Left ventricle myocardium inferior (tissue), 1 donor: ENCODE data around the gene ASB7. TPM values are rescaled to one million over a fixed set of nuclear protein-coding genes. Genes with fewer than 3 reads are reported as not detected.

ENCODE experiments used
- DNase-seq: peaks from one replicate; pipeline ENCODE4 v3.0.0-alpha.2; 2020
- H3K27ac ChIP-seq: fragments of 200-600 bp; replicated peaks from 2 replicates; pipeline ENCODE4 v1.8.0; 2021
- H3K27me3 ChIP-seq: fragments of 200-600 bp; 2 replicates; pipeline ENCODE4 v1.8.0; 2021; ENCODE audit warnings: low read depth
- H3K36me3 ChIP-seq: fragments of 200-600 bp; 2 replicates; pipeline ENCODE4 v1.8.0; 2021
- H3K4me1 ChIP-seq: fragments of 200-600 bp; 2 replicates; pipeline ENCODE4 v1.8.0; 2021
- H3K4me3 ChIP-seq: fragments of 200-600 bp; 2 replicates; pipeline ENCODE4 v1.8.0; 2021; ENCODE audit warnings: mild to moderate bottlenecking, moderate library complexity
- H3K9me3 ChIP-seq: fragments of 200-600 bp; replicated peaks from 2 replicates; pipeline ENCODE4 v1.8.0; 2021
- intact Hi-C: fragments of 100-400 bp; cut with micrococcal nuclease; formaldehyde crosslinking; loops from one replicate; pipeline ENCODE4 v1.11.0; 2022
- total RNA-seq: library from RNA; stranded (reverse); fragmentation: NEBNext Ultra II Directional; extraction: Animal tissue kit (Norgen Biotek cat#: 25700); gene quantifications from one replicate; pipeline ENCODE4 v1.2.1, GENCODE V29; 2021
- TF ChIP-seq, protein P1 (sequence below): fragments of 200-600 bp; IDR thresholded peaks from 2 replicates; pipeline ENCODE4 v1.8.0; 2021; ENCODE audit warnings: antibody characterized with exemption, mild to moderate bottlenecking, borderline replicate concordance
- donor health status: DM: no; HTN: yes; CAD: no; lungs with severe emphysema.

The ASB7 gene
- total RNA-seq, 1 donor from 2014 or later = 4.6 TPM

DNA sequence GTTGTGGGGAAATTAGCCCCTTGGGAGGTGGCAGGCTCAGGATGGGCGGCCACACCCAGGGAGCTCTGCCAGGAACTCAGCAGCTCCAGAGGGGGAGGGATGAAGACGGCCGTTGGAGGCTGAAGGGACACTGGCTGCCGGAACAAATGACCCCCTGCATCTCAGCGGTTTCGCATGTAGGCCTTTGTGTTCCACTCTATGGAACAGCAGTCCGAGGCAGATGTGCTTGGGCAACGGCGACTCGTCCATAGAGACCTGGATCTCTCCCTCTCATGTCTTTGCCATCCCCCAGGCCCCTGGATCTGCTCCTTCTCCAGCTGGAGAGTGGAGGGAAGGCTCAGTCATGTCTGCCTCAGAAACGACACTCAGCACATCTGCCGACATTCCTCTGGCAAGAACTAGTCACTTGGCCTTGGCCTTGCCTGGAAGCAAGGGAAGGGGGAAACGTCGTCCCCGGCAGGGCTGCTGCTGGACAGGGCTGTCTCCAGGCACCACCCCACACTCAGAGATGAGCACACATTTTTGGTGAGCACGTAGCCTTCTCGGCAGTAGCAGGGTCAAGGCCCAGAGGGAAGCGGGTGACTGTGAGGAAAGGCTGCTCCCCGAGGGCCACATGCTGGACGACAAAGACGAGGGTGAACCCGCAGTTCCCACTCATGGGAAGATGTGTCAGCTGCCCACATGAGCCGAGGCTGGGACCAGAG is 83.8 kb downstream of the ASB7 start:
- Histone ChIP-seq H3K4me3 (no peak overlapping the region), H3K36me3 (no peaks in the 10 kb centered on the region), H3K27ac (peak overlapping the region; percentile 51), H3K9me3 (no peaks in the 10 kb centered on the region), H3K4me1 (no peaks in the 10 kb centered on the region), H3K27me3 (peaks cover 39% of the 10 kb centered on the region)
- peak; percentile 46 for DNase-seq
- TF ChIP-seq, protein P1, sequence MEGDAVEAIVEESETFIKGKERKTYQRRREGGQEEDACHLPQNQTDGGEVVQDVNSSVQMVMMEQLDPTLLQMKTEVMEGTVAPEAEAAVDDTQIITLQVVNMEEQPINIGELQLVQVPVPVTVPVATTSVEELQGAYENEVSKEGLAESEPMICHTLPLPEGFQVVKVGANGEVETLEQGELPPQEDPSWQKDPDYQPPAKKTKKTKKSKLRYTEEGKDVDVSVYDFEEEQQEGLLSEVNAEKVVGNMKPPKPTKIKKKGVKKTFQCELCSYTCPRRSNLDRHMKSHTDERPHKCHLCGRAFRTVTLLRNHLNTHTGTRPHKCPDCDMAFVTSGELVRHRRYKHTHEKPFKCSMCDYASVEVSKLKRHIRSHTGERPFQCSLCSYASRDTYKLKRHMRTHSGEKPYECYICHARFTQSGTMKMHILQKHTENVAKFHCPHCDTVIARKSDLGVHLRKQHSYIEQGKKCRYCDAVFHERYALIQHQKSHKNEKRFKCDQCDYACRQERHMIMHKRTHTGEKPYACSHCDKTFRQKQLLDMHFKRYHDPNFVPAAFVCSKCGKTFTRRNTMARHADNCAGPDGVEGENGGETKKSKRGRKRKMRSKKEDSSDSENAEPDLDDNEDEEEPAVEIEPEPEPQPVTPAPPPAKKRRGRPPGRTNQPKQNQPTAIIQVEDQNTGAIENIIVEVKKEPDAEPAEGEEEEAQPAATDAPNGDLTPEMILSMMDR = no peak
- intact Hi-C loops = no loop called here

DNA sequence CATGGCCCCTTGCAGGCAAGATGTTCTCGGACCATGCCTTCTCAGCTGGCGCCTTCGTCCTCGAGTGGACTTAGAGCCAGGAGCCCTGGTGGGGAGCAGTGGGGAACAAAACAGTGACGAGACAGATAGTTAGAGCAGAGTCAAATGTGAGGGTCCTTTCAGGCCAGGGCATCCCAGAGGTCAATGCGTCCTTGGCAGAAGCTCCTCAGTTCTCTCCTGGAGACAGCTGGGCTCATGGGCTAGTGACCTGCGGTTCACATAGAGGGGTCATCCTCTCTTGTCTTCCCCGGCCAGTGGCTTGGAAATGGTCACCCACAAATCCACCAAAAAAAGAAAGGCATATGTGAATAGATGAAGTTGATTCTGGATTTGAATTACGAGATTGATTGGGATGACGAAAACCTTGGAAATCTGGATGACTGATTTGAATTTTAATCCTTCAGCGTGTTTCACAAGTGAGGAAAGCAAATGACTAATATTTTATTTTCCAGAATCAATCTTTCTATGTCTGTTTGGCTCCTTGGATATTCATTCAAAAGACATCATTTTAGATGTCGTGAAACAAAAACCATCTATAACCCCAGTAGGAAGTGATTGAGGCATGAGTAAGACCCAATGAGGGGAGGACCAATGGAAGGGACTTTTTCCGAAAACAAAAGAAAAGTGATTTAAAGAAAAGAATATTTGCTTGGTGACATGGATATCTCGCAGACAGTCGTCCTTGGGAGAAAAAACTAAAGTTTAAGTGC is 84.5 kb downstream of the ASB7 start:
- peak overlapping the region; percentile 51 for H3K27ac ChIP-seq
- H3K27me3 ChIP-seq = peaks cover 39% of the 10 kb centered on the region
- TF ChIP-seq, protein P1 = no peak
- DNase-seq = no peak
- no peak overlapping the region for H3K4me3 ChIP-seq
- intact Hi-C loops = no loop called here
- no peaks in the 10 kb centered on the region for H3K4me1 ChIP-seq
- no peaks in the 10 kb centered on the region for H3K36me3 ChIP-seq
- H3K9me3 ChIP-seq = no peaks in the 10 kb centered on the region

DNA sequence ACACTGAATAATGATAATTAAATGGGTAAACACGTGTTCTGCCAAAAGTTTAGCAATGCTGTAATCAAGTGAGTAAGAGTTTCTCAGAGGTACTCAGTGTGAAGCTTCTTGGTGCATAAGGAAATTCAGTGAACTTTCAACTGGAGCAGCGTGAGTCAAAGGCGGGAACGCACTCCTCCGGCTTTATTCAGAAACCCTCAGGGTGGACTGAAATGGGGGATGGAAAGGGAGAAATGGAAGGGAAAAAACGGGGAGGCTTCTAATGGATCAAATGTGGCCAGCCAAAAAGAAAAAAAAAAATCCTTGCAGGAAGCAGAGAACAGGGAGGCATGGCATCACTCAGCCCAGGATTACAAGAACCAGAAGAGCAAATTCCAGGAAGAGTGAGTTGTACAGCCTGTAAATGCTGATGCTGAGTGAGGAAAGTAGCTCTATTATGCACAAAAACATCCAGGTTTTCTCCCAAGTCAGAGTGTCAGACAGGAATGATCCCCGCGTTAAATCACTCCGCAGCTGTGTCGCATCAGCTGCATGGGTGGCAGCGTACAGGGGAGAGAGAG is 85.3 kb downstream of the ASB7 start:
- intact Hi-C loops = no loop called here
- no peaks in the 10 kb centered on the region for H3K9me3 ChIP-seq
- H3K27ac ChIP-seq = peak overlapping the region; percentile 51
- H3K4me1 ChIP-seq = no peaks in the 10 kb centered on the region
- TF ChIP-seq, protein P1 = no peak
- H3K36me3 ChIP-seq = no peaks in the 10 kb centered on the region
- H3K4me3 ChIP-seq = no peak overlapping the region
- DNase-seq = no peak
- H3K27me3 ChIP-seq = peaks cover 40% of the 10 kb centered on the region

DNA sequence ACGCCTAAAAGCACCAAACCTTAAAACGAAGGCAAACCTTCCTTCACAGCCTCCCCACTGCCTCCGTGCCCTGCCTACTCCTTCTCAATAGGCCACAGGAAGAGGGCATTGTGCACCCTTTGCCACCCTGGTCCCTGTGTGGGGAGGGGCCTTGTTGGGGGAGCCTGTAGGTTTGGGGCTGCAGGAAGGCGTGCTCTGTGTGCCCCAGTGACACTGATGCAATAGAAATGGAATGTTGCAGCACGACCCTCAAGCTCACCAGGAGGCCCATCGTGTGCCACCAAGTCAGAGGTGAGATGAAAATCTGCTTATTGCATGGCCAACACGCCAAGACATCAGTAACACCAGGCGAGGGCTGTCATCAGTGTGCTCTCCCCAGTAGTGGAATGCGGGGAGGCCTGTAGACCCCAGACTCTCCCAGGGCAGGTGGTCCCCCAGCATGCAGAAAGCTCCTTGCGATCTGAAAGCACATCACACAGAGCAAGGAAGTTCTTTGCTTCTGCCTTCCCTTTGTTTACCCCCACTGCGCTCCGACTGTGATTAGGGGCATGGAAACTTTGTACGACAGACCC is 86.2 kb downstream of the ASB7 start:
- DNase-seq = no peak
- H3K27ac ChIP-seq = no peak overlapping the region

More for the DNA sequence above, 86.2 kb downstream of the ASB7 start:
- no peaks in the 10 kb centered on the region for H3K4me1 ChIP-seq
- TF ChIP-seq, protein P1 = no peak
- no peak overlapping the region for H3K4me3 ChIP-seq
- intact Hi-C loops = no loop called here
- H3K9me3 ChIP-seq = no peaks in the 10 kb centered on the region
- H3K27me3 ChIP-seq = peaks cover 50% of the 10 kb centered on the region
- H3K36me3 ChIP-seq = no peaks in the 10 kb centered on the region
